ENCODE measurements around the gene CD14. TPM values are rescaled to one million over a fixed set of nuclear protein-coding genes. Genes with fewer than 3 reads are reported as not detected.

The CD14 gene
- total RNA-seq, 1 experiment from 2014 or later = 0.13 TPM

DNA sequence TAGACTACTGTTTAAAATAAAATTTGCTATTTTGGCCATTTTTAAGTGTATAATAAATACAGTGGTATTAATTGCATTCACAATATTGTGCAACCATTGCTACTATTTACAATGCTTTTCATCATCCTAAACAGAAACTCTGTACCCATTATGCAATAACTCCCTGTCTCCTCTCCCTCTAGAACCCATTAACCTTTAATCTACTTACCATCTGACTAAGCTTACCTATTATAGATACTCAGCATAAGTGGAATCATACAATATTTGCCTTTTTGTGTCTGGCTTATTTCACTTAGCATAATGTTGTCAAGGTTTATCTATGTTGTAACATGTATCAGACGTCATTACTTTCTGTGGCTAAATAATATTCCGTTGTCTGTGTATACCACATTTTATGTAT, 25.9 kb downstream of the CD14 start:
- peaks cover 2% of the 10 kb centered on the region; the same call in 1 of the 2 replicates for H3K27me3 Mint-ChIP-seq (ENCODE audit: low read depth)
- Histone ChIP-seq H4K5ac (ENCODE audit: insufficient read length, low read depth, low read length) (no peak overlapping the region), H3K27ac (ENCODE audit: insufficient read length, low read depth, low read length) (no peak overlapping the region), H3K23ac (ENCODE audit: insufficient read length, low read depth, low read length) (no peak overlapping the region), H4K20me1 (ENCODE audit: control insufficient read depth, insufficient read depth, insufficient read length) (no peaks in the 10 kb centered on the region), H2BK120ac (ENCODE audit: low read depth, low read length, poor library complexity, severe bottlenecking) (no peak overlapping the region), H3K56ac (ENCODE audit: insufficient read length, low read depth, low read length) (no peak overlapping the region), H3K23me2 (ENCODE audit: insufficient read length, low read depth, low read length, poor library complexity, severe bottlenecking) (no peaks in the 10 kb centered on the region), H3K27me3 (ENCODE audit: insufficient read depth, low read length) (no peaks in the 10 kb centered on the region), H2BK15ac (ENCODE audit: low read depth, low read length) (no peak overlapping the region), H3K79me2 (ENCODE audit: insufficient read depth, low read length) (no peaks in the 10 kb centered on the region), H3K9me3 (ENCODE audit: control insufficient read depth, low read depth, low read length) (no peaks in the 10 kb centered on the region), H2AFZ (ENCODE audit: low read length) (no peak overlapping the region), H3T11ph (ENCODE audit: low read length) (no peak overlapping the region), H3K4ac (ENCODE audit: low read depth, low read length) (no peak overlapping the region), H2AK5ac (ENCODE audit: insufficient read length, low read length) (no peak overlapping the region), H3K14ac (ENCODE audit: insufficient read depth, low read length) (no peak overlapping the region), H4K91ac (ENCODE audit: insufficient read length, low read depth, low read length) (no peak overlapping the region), H3K4me1 (ENCODE audit: insufficient read depth, low read length) (no peaks in the 10 kb centered on the region), H3K9ac (ENCODE audit: extremely low read depth, insufficient read length, low read length) (no peak overlapping the region), H3K79me1 (ENCODE audit: insufficient read depth, low read depth, low read length, poor library complexity, severe bottlenecking) (no peaks in the 10 kb centered on the region), H3K4me2 (ENCODE audit: insufficient read depth, insufficient read length, low read length) (no peak overlapping the region), H4K8ac (replicated peaks; ENCODE audit: insufficient read length, low read depth, low read length) (no peak overlapping the region), H3K18ac (ENCODE audit: insufficient read length, low read depth, low read length) (no peak overlapping the region), H2BK20ac (ENCODE audit: low read depth, low read length, poor library complexity, severe bottlenecking) (no peak overlapping the region), H2BK5ac (ENCODE audit: insufficient read length, low read length) (no peak overlapping the region), H2BK12ac (ENCODE audit: insufficient read length, low read depth, low read length) (no peak overlapping the region)
- no CpG with 5 or more reads among the region's 2 CpGs for WGBS (ENCODE audit: extremely low coverage, insufficient read length, low lambda C conversion rate)
- no peak overlapping the region for H3K4me3 Mint-ChIP-seq
- DNase-seq = no peak
- H3K27ac Mint-ChIP-seq = no peak overlapping the region
- no peak for TF ChIP-seq CTCF (conservative IDR thresholded peaks at IDR 0.05)
- peaks cover 36 to 57% of the 10 kb centered on the region in 2 experiments for H3K9me3 Mint-ChIP-seq
- no peaks in the 10 kb centered on the region for H3K36me3 Mint-ChIP-seq (ENCODE audit: insufficient read depth in 1 of 3, low read depth in 3 of 3)
- no peaks in the 10 kb centered on the region for H3K4me1 Mint-ChIP-seq

Measured in H9 (cell line).